Transverse colon (tissue), 4 donors: ENCODE data around the gene EARS2.

ENCODE experiments used
- CTCF ChIP-seq, 5 experiments: fragments of 200-600 bp in 3 of 5; fragments of 450-650 bp in 2 of 5; sonication (generic) in 3 of 5; IDR thresholded peaks; 1 replicate in 2 of 5; 2 replicates in 3 of 5; pipeline ENCODE4 v1.5.1; 2016 to 2017; ENCODE audit warnings: antibody characterized with exemption in 5 of 5, inconsistent platforms in 3 of 5, mild to moderate bottlenecking in 2 of 5, moderate library complexity in 1 of 5
- POLR2A ChIP-seq: fragments of 450-650 bp; IDR thresholded peaks from one replicate; pipeline ENCODE4 v1.6.1; 2016; ENCODE audit warnings: antibody characterized with exemption, mild to moderate bottlenecking, moderate library complexity
- POLR2AphosphoS5 ChIP-seq, 3 donors: sonication (generic); formaldehyde crosslinking; IDR thresholded peaks; one replicate each; pipeline ENCODE4 v1.6.1; 2016; ENCODE audit warnings: antibody characterized with exemption in 3 of 3

GRCh38 chr16:23515881-23516280 lies 41.3 kb downstream of the EARS2 start:
- TF ChIP-seq CTCF (IDR thresholded peaks at IDR 0.05) (no peak), POLR2AphosphoS5 (IDR thresholded peaks at IDR 0.05) (no peak), POLR2A (no peak)
